ENCODE measurements around the gene NKAPL. TPM values are rescaled to one million over a fixed set of nuclear protein-coding genes. Genes with fewer than 3 reads are reported as not detected.

Gene NKAPL
- total and polyA plus RNA-seq, 2 of the 8 experiments (the other 6 are each of a cell fraction or from before 2014, with no cell fraction given): 0.08 TPM; not detected in 1

GRCh38 chr6:28281288-28282064 lies 22.4 kb downstream of the NKAPL start, which contains the start of gene PGBD1:
TSS of gene PGBD1 (plus strand) at chr6:28281572. CDS start at chr6:28283814, 2,242 bp downstream.
- Histone ChIP-seq H3K4me3 (ENCODE audit: extremely low read depth in 1 of 4, insufficient read depth in 2 of 4, low read depth in 3 of 4, low read length in 4 of 4) (peak within 1 kb of the TSS; percentile 61 to 95 (median 82)), H4K91ac (replicated peaks; ENCODE audit: insufficient read length, low read length) (no peak within 1 kb of the TSS), H3K27me3 (replicated peaks in 1 of 4; ENCODE audit: control insufficient read depth in 3 of 4, extremely low read depth in 1 of 4, insufficient read depth in 3 of 4, low read length in 3 of 4) (no peaks in the 10 kb centered on the region), H3K23me2 (ENCODE audit: low read depth, low read length) (no peaks in the 10 kb centered on the region), H4K20me1 (replicated peaks in 1 of 2; ENCODE audit: control insufficient read depth in 1 of 2, insufficient read depth in 2 of 2, low read length in 2 of 2) (no peaks in the 10 kb centered on the region), H3K9ac (replicated peaks in 1 of 4; ENCODE audit: extremely low read depth in 1 of 4, low read depth in 3 of 4, low read length in 3 of 4) (peak within 1 kb of the TSS; percentile 50 to 82 (median 67)), H4K8ac (ENCODE audit: extremely low read depth, insufficient read depth, low read length) (no peak within 1 kb of the TSS), H3K4me2 (ENCODE audit: insufficient read depth in 1 of 2, low read depth in 2 of 2, low read length in 2 of 2) (peak within 1 kb of the TSS; percentile 72 to 79), H3K4ac (replicated peaks; ENCODE audit: insufficient read length, low read depth, low read length) (no peak within 1 kb of the TSS), H3K36me3 (ENCODE audit: control insufficient read depth in 2 of 4, insufficient read depth in 4 of 4, low read length in 3 of 4) (peaks cover 0 to 26% (median 10%) of the 10 kb centered on the region in 4 experiments; a peak in 7 of 8 replicates), H2BK5ac (ENCODE audit: low read depth, low read length) (no peak within 1 kb of the TSS), H4K5ac (ENCODE audit: insufficient read length, low read depth, low read length) (no peak within 1 kb of the TSS), H2AK5ac (ENCODE audit: low read depth, low read length) (no peak within 1 kb of the TSS), H3K4me1 (replicated peaks in 1 of 4; ENCODE audit: control insufficient read depth in 3 of 4, insufficient read depth in 4 of 4, low read length in 3 of 4) (peaks cover 0 to 2% (median 0%) of the 10 kb centered on the region in 4 experiments; a peak in 2 of 7 replicates), H2AFZ (ENCODE audit: low read length) (peak within 1 kb of the TSS; percentile 92), H3K23ac (ENCODE audit: insufficient read length) (no peak within 1 kb of the TSS), H3K14ac (ENCODE audit: insufficient read length) (no peak within 1 kb of the TSS), H2BK15ac (ENCODE audit: low read length) (no peak within 1 kb of the TSS), H3K79me2 (ENCODE audit: control insufficient read depth in 1 of 2, insufficient read depth in 2 of 2, low read length in 2 of 2) (peaks cover 0 to 19% of the 10 kb centered on the region in 2 experiments; a peak in 2 of 4 replicates), H3K56ac (replicated peaks; ENCODE audit: insufficient read length, low read depth, low read length) (no peak within 1 kb of the TSS), H3K79me1 (ENCODE audit: low read depth, low read length) (0 out of 2 replicates have a peak, but pooled peaks cover 3% of the 10 kb centered on the region), H2BK20ac (ENCODE audit: low read length) (no peak within 1 kb of the TSS), H2BK120ac (replicated peaks; ENCODE audit: low read depth, low read length) (no peak within 1 kb of the TSS), H3K9me3 (ENCODE audit: insufficient read depth in 2 of 2, low read depth in 1 of 2, low read length in 1 of 2) (no peaks in the 10 kb centered on the region), H3K18ac (ENCODE audit: extremely low read depth, low read length) (peak within 1 kb of the TSS; percentile 78; the same call in 1 of the 2 replicates), H3K27ac (ENCODE audit: low read depth, low read length) (no peak within 1 kb of the TSS), H2BK12ac (ENCODE audit: low read depth, low read length) (no peak within 1 kb of the TSS)
- 1% methylated on average over 50 of the region's 50 CpGs; no CpG with 5 or more reads in 1 of the 2 experiments for WGBS, 2 experiments (ENCODE audit: extremely low coverage in 1 of 2, insufficient coverage in 1 of 2, insufficient read length in 1 of 2, insufficient replicate concordance in 2 of 2, low coverage in 1 of 2, low lambda C conversion rate in 2 of 2, missing lambda C conversion rate in 1 of 2)
- DNase-seq (ENCODE audit: low read depth in 1 of 2, low spot score in 2 of 2) (peak; percentile 50 to 92), FAIRE-seq (no peak)
- ChIA-PET CTCF (ENCODE audit: partially characterized antibody) (interaction anchor here (1.2 to 3.3 kb wide), 4 partner anchors 10 to 140 kb away, joined by 3 to 17 read pairs (median 4); partner anchors contain the start of gene ZKSCAN8), POLR2A (ENCODE audit: partially characterized antibody) (interaction anchor here (0.6 to 3.3 kb wide), 8 partner anchors 13 to 391 kb away, joined by 3 to 21 read pairs (median 4); partner anchors contain the start of genes ZKSCAN8, ZSCAN26 and ZSCAN31)
- peak; percentile 95 for TF ChIP-seq TAF1 (IDR thresholded peaks at IDR 0.05; ENCODE audit: low read depth, low read length)
- no peak for TF ChIP-seq KDM1A (IDR thresholded peaks at IDR 0.05; ENCODE audit: borderline replicate concordance, low read length)
- peak; percentile 60 to 92; a peak in 2 of 4 replicates for TF ChIP-seq SIN3A (conservative IDR thresholded peaks at IDR 0.05 in 1 of 2, IDR thresholded peaks at IDR 0.05 in 1 of 2; ENCODE audit: low read depth in 1 of 2, low read length in 2 of 2)
- TF ChIP-seq RAD21 (IDR thresholded peaks at IDR 0.05 in 1 of 2, conservative IDR thresholded peaks at IDR 0.05 in 1 of 2; ENCODE audit: low read depth in 2 of 2, low read length in 2 of 2): peak; percentile 9 to 18; a peak in 1 of 4 replicates
- 0 out of 2 replicates have a peak, but pooled peaks have one; percentile 25 for TF ChIP-seq ATF2 (IDR thresholded peaks at IDR 0.05; ENCODE audit: low read length)
- TF ChIP-seq JUN (IDR thresholded peaks at IDR 0.05; ENCODE audit: low read depth, low read length): no peak
- TF ChIP-seq EGR1 (IDR thresholded peaks at IDR 0.05; ENCODE audit: borderline replicate concordance, low read depth, low read length): peak; percentile 13; the same call in 1 of the 2 replicates
- TF ChIP-seq RXRA (IDR thresholded peaks at IDR 0.05; ENCODE audit: insufficient read depth, low read depth, low read length): 0 out of 2 replicates have a peak, but pooled peaks have one; percentile 11

Data from H1 (cell line).